NCI-H2107 treated with DMSO at 0.1 percent for 48 hours (cell line): Measurements from ENCODE around the gene CENPU.
A peak's percentile ranks its signal among the peaks of the same experiment; 100 is the strongest.

Source experiments
- DNase-seq: peaks from one replicate; lab custom pipeline; 2025; ENCODE audit not compliant: unreplicated experiment; lab: John Stamatoyannopoulos, UW

CENPU gene

DNA sequence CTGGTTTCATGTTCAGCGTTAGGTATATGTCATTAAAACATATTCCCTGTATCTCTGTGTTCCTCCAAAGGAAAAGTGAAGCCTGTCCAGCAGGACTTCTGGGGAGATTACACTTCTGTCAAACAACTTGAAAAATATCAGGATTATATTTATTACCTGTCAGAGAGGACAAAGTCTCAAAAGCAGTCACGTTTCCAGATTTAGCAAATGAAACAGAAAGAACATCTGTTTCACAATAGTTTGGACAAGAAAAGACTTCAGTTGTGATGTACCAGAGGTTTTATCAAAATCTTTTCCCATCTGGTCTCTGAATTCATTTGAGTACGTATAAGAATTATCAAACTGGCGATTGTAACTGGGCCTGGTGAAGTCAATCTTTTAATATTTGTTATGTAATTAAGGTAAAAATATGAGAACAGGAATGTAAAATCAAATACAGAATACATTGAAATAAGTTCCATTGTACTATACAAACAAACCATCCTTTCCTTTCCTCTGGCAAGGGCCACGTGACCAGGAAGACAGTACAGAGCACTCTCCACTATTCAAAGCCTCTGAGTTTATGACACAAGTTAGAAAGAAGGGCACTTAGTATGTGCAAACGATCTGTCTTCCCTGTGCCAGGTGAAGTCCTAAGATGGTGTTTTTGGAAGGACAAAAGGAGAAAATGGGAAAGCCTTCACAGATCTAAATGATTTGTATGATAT, 87.8 kb downstream of the CENPU start:
- no peak for DNase-seq

DNA sequence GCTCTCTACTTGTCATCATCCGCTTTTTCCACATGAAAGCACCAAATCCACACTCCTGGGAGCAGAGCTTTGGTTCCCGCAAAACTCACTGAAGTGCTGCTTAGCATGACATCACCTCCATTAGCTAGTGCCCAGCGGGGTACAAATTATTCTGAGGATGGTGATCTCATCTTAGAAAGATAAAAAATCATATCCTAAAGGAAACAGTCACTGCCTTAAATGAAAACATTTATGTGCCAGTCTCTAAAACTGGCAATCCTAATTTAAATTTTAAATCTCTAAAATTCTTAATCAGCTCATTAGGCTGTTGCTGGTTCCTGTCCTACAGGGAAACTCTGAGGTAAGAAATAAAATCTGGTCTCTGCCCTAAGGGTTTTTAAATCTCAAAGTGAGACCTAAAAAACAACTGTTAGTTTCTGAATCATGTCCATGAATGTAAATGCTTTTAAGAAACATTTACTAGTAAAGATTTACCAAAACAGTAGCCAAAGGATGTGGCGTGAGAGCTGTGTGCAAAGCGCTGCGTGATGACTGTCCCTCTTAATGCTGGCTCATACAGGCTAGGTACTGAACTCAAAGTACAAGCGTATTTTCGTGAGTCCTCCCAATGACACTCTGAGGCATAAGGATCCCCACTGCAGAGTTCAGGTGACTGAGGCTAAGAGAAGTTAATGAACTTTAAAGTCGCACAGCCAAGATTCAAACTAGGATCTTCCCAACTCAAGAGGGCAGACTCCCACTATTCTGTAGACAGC, 89.2 kb downstream of the CENPU start:
- DNase-seq, result peak; percentile 9
